Neuronal stem cell (in vitro differentiated cells): Measurements from ENCODE around the gene CHMP4A.

Experiments
- DNase-seq: peaks from one replicate; pipeline ENCODE4 v3.0.0-alpha.2; 2013; ENCODE audit warnings: low spot score
- H2AFZ ChIP-seq: one replicate; pipeline ENCODE4 v1.6.1; 2013; ENCODE audit warnings: mild to moderate bottlenecking, low read length, inconsistent platforms
- H2AK5ac ChIP-seq: 2 replicates; pipeline ENCODE4 v1.6.1; 2013; ENCODE audit warnings: low read depth, mild to moderate bottlenecking, inconsistent platforms, low read length, moderate library complexity, mixed read lengths
- H2BK120ac ChIP-seq: 2 replicates; pipeline ENCODE4 v1.6.1; 2013; ENCODE audit warnings: low read depth, mild to moderate bottlenecking, inconsistent platforms, low read length, moderate library complexity, mixed read lengths
- H2BK12ac ChIP-seq: one replicate; pipeline ENCODE4 v1.6.1; 2013; ENCODE audit warnings: low read length, inconsistent platforms
- H2BK15ac ChIP-seq: 2 replicates; pipeline ENCODE4 v1.6.1; 2013; ENCODE audit warnings: mild to moderate bottlenecking, low read length, inconsistent platforms, mixed read lengths
- H2BK5ac ChIP-seq: one replicate; pipeline ENCODE4 v1.6.1; 2013; ENCODE audit warnings: inconsistent platforms, mild to moderate bottlenecking, low read length, moderate library complexity
- H3K14ac ChIP-seq: one replicate; pipeline ENCODE4 v1.6.1; 2013; ENCODE audit warnings: low read length, inconsistent platforms
- H3K18ac ChIP-seq: 2 replicates; pipeline ENCODE4 v1.6.1; 2013; ENCODE audit warnings: low read length, inconsistent platforms
- H3K23ac ChIP-seq: 2 replicates; pipeline ENCODE4 v1.6.1; 2013; ENCODE audit warnings: low read depth, mild to moderate bottlenecking, mixed read lengths, low read length, inconsistent platforms; ENCODE audit not compliant: poor library complexity
- H3K27ac ChIP-seq: replicated peaks from 3 replicates; pipeline ENCODE4 v1.5.1; 2013; ENCODE audit warnings: low read length, inconsistent platforms
- H3K27me3 ChIP-seq, 3 experiments: 2 replicates each; pipeline ENCODE4 v1.6.1; 2013; ENCODE audit warnings: low read length in 3 of 3, mild to moderate bottlenecking in 2 of 3, inconsistent platforms in 1 of 3, low read depth in 1 of 3, mixed read lengths in 1 of 3, moderate library complexity in 1 of 3; ENCODE audit not compliant: control insufficient read depth in 3 of 3, insufficient read depth in 3 of 3
- H3K36me3 ChIP-seq, 2 donors: replicated peaks in 1 of 2; 2 replicates each; pipeline ENCODE4 v1.6.1; 2013; ENCODE audit warnings: low read length in 2 of 2; ENCODE audit not compliant: control insufficient read depth in 2 of 2, insufficient read depth in 2 of 2
- H3K4ac ChIP-seq: 2 replicates; pipeline ENCODE4 v1.6.1; 2013; ENCODE audit warnings: inconsistent platforms, mild to moderate bottlenecking, low read length, moderate library complexity
- H3K4me1 ChIP-seq, 2 donors: 1 replicate in 1 of 2; 2 replicates in 1 of 2; pipeline ENCODE4 v1.6.1; 2013; ENCODE audit warnings: low read length in 2 of 2, low read depth in 1 of 2; ENCODE audit not compliant: control insufficient read depth in 2 of 2, insufficient read depth in 1 of 2
- H3K4me2 ChIP-seq: one replicate; pipeline ENCODE4 v1.6.1; 2013; ENCODE audit warnings: mild to moderate bottlenecking, low read length, inconsistent platforms; ENCODE audit not compliant: insufficient read depth, poor library complexity, severe bottlenecking
- H3K4me3 ChIP-seq, 2 donors: 2 replicates each; pipeline ENCODE4 v1.5.1; 2013; ENCODE audit warnings: low read length in 2 of 2, mild to moderate bottlenecking in 2 of 2, inconsistent platforms in 1 of 2, moderate library complexity in 1 of 2
- H3K79me1 ChIP-seq: one replicate; pipeline ENCODE4 v1.6.1; 2013; ENCODE audit warnings: low read depth, mild to moderate bottlenecking, inconsistent platforms, low read length, moderate library complexity
- H3K9ac ChIP-seq: one replicate; pipeline ENCODE4 v1.6.1; 2013; ENCODE audit warnings: mild to moderate bottlenecking, low read depth, low read length, inconsistent platforms; ENCODE audit not compliant: poor library complexity
- H3K9me3 ChIP-seq, 2 donors: replicated peaks in 1 of 2; 2 replicates each; pipeline versions ENCODE3 to v1.6.1; 2013; ENCODE audit warnings: low read length in 2 of 2, mild to moderate bottlenecking in 2 of 2, inconsistent platforms in 1 of 2, low read depth in 1 of 2, mixed read lengths in 1 of 2, moderate library complexity in 1 of 2; ENCODE audit not compliant: control insufficient read depth in 2 of 2, insufficient read depth in 1 of 2
- H4K8ac ChIP-seq: one replicate; pipeline ENCODE4 v1.6.1; 2013; ENCODE audit warnings: low read depth, mild to moderate bottlenecking, inconsistent platforms, low read length, moderate library complexity
- H4K91ac ChIP-seq: one replicate; pipeline ENCODE4 v1.6.1; 2013; ENCODE audit warnings: low read length, low read depth, mild to moderate bottlenecking, inconsistent platforms; ENCODE audit not compliant: poor library complexity
- WGBS, 2 donors: extraction: QIAGEN DNeasy Blood & Tissue Kit; methylation state at CpG; one replicate each; pipeline ENCODE4 v1.1.7; 2013; ENCODE audit warnings: missing lambda C conversion rate in 2 of 2, mixed read lengths in 1 of 2; ENCODE audit not compliant: insufficient read length in 2 of 2, insufficient replicate concordance in 1 of 2; ENCODE audit errors: extremely low coverage in 2 of 2; 5-methylcytosine and 5-hydroxymethylcytosine counted together

Gene CHMP4A

DNA sequence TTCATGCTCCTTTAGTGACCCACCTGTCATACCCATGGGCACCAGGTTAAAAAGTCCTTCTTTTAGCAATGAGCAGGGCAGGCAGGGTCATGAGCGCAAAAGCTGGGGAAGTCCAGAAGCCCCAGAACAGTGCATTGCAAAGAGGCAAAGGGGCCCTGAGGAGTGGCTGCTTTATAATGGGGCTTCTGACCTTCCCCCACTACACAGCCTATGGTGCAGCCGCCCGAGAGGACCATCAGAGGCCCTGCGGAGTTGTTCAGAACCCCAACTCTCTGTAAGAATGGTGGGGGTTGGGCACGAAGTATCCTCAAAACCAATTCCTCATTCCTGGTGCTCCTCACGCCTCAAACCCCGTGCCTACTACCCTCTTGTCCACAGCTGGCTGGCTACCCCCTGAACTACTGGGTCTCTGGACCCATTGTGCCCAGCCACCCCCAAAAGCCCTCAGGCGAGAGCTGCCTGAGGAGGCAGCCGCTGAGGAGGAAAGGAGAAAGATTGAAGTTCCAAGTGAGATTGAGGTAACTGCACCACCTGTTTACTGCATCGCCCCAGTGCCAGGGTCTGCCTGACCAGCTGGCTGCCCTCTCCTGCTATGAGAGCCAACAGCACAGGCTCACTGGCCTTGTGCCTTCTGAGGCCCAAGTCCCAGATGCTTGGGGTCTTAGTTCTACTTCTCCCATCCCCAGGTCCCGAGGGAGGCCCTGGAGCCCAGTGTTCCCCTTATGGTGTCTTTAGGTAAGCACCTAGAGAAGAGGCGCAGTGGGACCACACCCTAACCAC lies 34.7 kb downstream of the CHMP4A start:
- no peak for DNase-seq
- H3K4me1 ChIP-seq, result no peaks in the 10 kb centered on the region
- H3K4me2 ChIP-seq, result no peak overlapping the region
- no peak overlapping the region for H4K8ac ChIP-seq
- H3K4me3 ChIP-seq, result no peak overlapping the region
- no peaks in the 10 kb centered on the region for H3K27me3 ChIP-seq
- peaks cover 65 to 69% of the 10 kb centered on the region in 2 donors for H3K36me3 ChIP-seq
- no peak overlapping the region for H2BK120ac ChIP-seq
- H3K23ac ChIP-seq, result peak overlapping the region; percentile 43
- H3K9ac ChIP-seq, result no peak overlapping the region
- peak overlapping the region; percentile 66 for H2BK5ac ChIP-seq
- no peak overlapping the region for H2BK15ac ChIP-seq
- H3K4ac ChIP-seq, result no peak overlapping the region
- H2AK5ac ChIP-seq, result no peak overlapping the region
- H3K27ac ChIP-seq, result no peak overlapping the region
- no CpG with 5 or more reads among the region's 12 CpGs for WGBS, 2 donors
- H3K18ac ChIP-seq, result no peak overlapping the region
- H2BK12ac ChIP-seq, result no peak overlapping the region
- H3K79me1 ChIP-seq, result peaks cover 5% of the 10 kb centered on the region
- no peak overlapping the region for H4K91ac ChIP-seq
- no peaks in the 10 kb centered on the region for H3K9me3 ChIP-seq
- H3K14ac ChIP-seq, result no peak overlapping the region
- H2AFZ ChIP-seq, result no peak overlapping the region

DNA sequence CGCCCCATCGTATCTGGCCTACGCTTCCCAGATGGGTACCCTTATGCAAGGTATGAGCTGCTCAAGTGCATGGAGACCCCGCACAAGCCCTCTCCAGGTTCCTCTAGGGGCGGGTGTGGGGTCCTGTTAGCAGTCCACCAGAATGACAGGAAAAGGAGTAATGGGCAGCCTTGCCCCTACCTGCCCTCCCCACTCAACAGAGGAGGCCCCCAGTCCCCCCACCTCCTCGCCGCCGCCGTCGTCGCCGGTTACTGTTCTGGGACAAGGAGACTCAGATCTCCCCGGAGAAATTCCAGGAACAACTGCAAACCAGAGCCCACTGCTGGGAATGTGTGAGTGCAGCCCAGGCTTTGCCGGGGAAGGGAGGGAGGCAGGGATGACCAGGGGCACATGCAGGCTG lies 35.4 kb downstream of the CHMP4A start:
- Histone ChIP-seq H3K23ac (no peak overlapping the region), H3K36me3 (peaks cover 58 to 70% of the 10 kb centered on the region in 2 donors), H2AK5ac (no peak overlapping the region), H3K9ac (no peak overlapping the region), H3K27me3 (no peaks in the 10 kb centered on the region), H3K27ac (no peak overlapping the region), H3K4me3 (no peak overlapping the region), H3K18ac (no peak overlapping the region), H2BK12ac (no peak overlapping the region), H4K8ac (peak overlapping the region; percentile 17), H4K91ac (no peak overlapping the region), H3K14ac (no peak overlapping the region), H2AFZ (no peak overlapping the region), H3K4ac (no peak overlapping the region), H3K9me3 (no peaks in the 10 kb centered on the region), H3K4me1 (peaks cover 0 to 3% of the 10 kb centered on the region in 2 donors), H3K79me1 (peaks cover 6% of the 10 kb centered on the region), H2BK5ac (peak overlapping the region; percentile 39), H2BK120ac (no peak overlapping the region), H3K4me2 (no peak overlapping the region), H2BK15ac (no peak overlapping the region)
- no CpG with 5 or more reads among the region's 14 CpGs for WGBS, 2 donors
- no peak for DNase-seq

DNA sequence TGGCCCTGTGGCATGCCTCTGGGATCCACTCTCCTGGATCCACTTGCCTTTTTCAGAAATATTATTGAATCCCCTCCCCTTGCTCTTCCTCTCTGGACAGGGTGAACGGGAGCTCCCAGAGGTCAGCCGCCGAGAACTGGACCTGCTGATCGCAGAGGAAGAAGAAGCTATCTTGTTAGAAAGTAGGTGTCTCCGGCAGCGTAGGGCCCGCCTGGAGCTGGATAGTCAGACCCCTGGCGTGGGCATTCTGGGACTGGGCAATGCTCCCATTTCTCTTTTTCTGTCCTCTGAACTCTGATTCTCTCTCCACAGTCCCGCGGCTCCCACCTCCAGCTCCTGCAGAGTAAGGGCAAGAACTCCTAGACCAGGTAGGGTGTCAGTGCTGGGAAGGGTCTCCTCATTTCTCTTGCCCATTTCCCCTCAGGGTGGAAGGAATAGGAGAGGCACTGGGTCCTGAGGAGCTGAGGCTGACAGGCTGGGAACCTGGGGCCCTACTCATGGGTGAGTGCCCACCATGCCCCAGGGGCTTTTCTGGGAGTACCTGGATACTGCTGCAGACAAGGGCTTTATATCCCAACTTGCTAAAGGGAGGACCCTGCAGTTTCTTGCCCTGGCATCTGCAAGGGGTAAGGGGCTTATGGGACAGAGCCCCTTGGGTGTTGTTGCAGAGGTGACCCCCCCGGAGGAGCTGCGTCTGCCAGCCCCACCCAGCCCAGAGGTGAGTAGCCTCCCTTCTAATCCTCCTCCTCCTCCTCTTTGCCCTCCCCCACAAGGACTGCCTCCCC lies 36.1 kb downstream of the CHMP4A start:
- no peak overlapping the region for H2AFZ ChIP-seq
- no peak overlapping the region for H3K18ac ChIP-seq
- no peak overlapping the region for H3K9ac ChIP-seq
- H4K8ac ChIP-seq, result no peak overlapping the region
- no peak overlapping the region for H3K14ac ChIP-seq
- H2BK12ac ChIP-seq, result no peak overlapping the region
- H3K27ac ChIP-seq, result no peak overlapping the region
- no peaks in the 10 kb centered on the region for H3K27me3 ChIP-seq
- no peak overlapping the region for H3K4me3 ChIP-seq
- H4K91ac ChIP-seq, result no peak overlapping the region
- H2AK5ac ChIP-seq, result no peak overlapping the region
- DNase-seq, result no peak
- H3K79me1 ChIP-seq, result peaks cover 11% of the 10 kb centered on the region
- no peak overlapping the region for H2BK15ac ChIP-seq
- H3K4me2 ChIP-seq, result no peak overlapping the region
- H2BK5ac ChIP-seq, result peak overlapping the region; percentile 39
- no peak overlapping the region for H3K4ac ChIP-seq
- no peak overlapping the region for H2BK120ac ChIP-seq
- no CpG with 5 or more reads among the region's 12 CpGs for WGBS, 2 donors
- peaks cover 51 to 64% of the 10 kb centered on the region in 2 donors for H3K36me3 ChIP-seq
- H3K4me1 ChIP-seq, result peaks cover 0 to 7% of the 10 kb centered on the region in 2 donors
- H3K23ac ChIP-seq, result no peak overlapping the region
- H3K9me3 ChIP-seq, result no peaks in the 10 kb centered on the region

DNA sequence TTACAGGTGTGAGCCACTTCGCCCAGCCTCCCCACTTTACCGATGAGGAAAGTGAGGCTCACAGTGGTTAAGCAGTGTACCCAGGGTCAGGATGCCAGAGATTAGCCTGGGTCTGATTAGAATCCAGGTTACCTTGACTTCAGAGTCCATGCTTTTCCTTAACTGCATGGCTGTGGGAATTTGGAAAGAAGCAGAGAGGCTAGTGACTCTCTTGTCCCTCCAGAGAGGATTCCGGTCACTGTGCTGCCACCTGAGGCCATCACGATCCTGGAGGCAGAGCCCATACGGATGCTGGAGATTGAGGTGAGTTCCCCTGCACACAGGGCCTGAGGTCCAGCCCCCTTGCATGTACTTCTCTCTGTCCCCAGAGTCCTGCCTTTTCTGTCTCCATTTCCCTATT lies 36.7 kb downstream of the CHMP4A start:
- Histone ChIP-seq H2AK5ac (no peak overlapping the region), H2BK12ac (no peak overlapping the region), H2BK15ac (no peak overlapping the region), H3K4me2 (no peak overlapping the region), H3K79me1 (peaks cover 14% of the 10 kb centered on the region), H4K8ac (no peak overlapping the region), H3K36me3 (peaks cover 45 to 60% of the 10 kb centered on the region in 2 donors), H3K9ac (no peak overlapping the region), H3K27ac (peak overlapping the region; percentile 17), H3K4me1 (peaks cover 0 to 8% of the 10 kb centered on the region in 2 donors), H3K18ac (no peak overlapping the region), H3K27me3 (no peaks in the 10 kb centered on the region), H3K4me3 (no peak overlapping the region), H2BK5ac (no peak overlapping the region), H3K14ac (no peak overlapping the region), H3K9me3 (no peaks in the 10 kb centered on the region), H2AFZ (no peak overlapping the region), H3K4ac (no peak overlapping the region), H3K23ac (no peak overlapping the region), H2BK120ac (no peak overlapping the region), H4K91ac (no peak overlapping the region)
- WGBS, 2 donors, result no CpG with 5 or more reads among the region's 5 CpGs
- DNase-seq, result no peak
